Astrocyte (in vitro differentiated cells and primary cell): ENCODE measurements around the gene PRR5L.

Experiments
- EZH2 ChIP-seq: IDR thresholded peaks from 2 replicates; pipeline ENCODE4 v1.6.1; 2012; ENCODE audit warnings: mild to moderate bottlenecking, low read length, inconsistent platforms; ENCODE audit not compliant: insufficient read depth
- TF ChIP-seq, protein P1 (sequence below): IDR thresholded peaks from 2 replicates; pipeline ENCODE4 v1.5.1; 2011; ENCODE audit warnings: low read depth, mild to moderate bottlenecking, inconsistent platforms, low read length, moderate library complexity; ENCODE audit not compliant: insufficient read depth

DNA sequence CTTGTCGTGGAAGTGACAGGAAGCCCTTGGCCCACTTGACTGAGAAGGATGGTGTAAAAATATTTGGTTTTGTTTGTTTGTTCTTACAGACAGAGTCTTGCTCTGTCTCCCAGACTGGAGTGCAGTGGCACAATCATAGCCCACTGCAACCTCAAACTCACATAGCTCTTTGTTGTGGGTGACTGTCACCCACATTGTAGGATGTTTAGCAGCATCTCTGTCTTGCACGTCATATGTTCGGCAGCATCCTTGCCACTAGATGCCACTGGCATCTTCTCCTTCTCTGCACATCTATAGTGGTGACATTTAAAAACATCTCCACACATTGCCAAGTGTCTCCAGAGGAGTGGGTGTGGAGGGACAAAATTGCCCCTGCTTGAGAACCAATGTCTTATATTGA is 56.8 kb downstream of the PRR5L start:
- TF ChIP-seq, protein P1, sequence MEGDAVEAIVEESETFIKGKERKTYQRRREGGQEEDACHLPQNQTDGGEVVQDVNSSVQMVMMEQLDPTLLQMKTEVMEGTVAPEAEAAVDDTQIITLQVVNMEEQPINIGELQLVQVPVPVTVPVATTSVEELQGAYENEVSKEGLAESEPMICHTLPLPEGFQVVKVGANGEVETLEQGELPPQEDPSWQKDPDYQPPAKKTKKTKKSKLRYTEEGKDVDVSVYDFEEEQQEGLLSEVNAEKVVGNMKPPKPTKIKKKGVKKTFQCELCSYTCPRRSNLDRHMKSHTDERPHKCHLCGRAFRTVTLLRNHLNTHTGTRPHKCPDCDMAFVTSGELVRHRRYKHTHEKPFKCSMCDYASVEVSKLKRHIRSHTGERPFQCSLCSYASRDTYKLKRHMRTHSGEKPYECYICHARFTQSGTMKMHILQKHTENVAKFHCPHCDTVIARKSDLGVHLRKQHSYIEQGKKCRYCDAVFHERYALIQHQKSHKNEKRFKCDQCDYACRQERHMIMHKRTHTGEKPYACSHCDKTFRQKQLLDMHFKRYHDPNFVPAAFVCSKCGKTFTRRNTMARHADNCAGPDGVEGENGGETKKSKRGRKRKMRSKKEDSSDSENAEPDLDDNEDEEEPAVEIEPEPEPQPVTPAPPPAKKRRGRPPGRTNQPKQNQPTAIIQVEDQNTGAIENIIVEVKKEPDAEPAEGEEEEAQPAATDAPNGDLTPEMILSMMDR, result no peak
- TF ChIP-seq EZH2, result no peak
